Loucy (cell line): ENCODE results near the gene PCNT.

Experiments used
- H2AFZ ChIP-seq: fragments of 200-600 bp; sonication (generic); 2 replicates; pipeline ENCODE4 v1.6.0; 2016; ENCODE audit warnings: antibody characterized with exemption, mild to moderate bottlenecking, low read length, moderate library complexity
- H3F3A ChIP-seq: fragments of 200-600 bp; 2 replicates; pipeline ENCODE4 v1.6.0; 2016; ENCODE audit warnings: antibody characterized with exemption, low read depth, mild to moderate bottlenecking
- H3K27me3 ChIP-seq: fragments of 200-600 bp; sonication (generic); 2 replicates; pipeline ENCODE4 v1.6.1; 2014; ENCODE audit warnings: low read length, mild to moderate bottlenecking; ENCODE audit not compliant: insufficient read depth, poor library complexity, severe bottlenecking
- H3K36me3 ChIP-seq: fragments of 200-600 bp; sonication (generic); 2 replicates; pipeline ENCODE4 v1.6.1; 2016; ENCODE audit warnings: low read length; ENCODE audit not compliant: insufficient read depth
- H3K4me1 ChIP-seq: fragments of 200-600 bp; sonication (generic); 2 replicates; pipeline ENCODE4 v1.5.1; 2014; ENCODE audit warnings: low read length, mild to moderate bottlenecking; ENCODE audit not compliant: insufficient read depth, poor library complexity, severe bottlenecking
- H3K4me2 ChIP-seq: fragments of 200-600 bp; sonication (generic); 2 replicates; pipeline ENCODE4 v1.6.0; 2014; ENCODE audit warnings: antibody characterized with exemption, low read length, low read depth, mild to moderate bottlenecking; ENCODE audit not compliant: poor library complexity, severe bottlenecking
- H3K4me3 ChIP-seq: fragments of 200-600 bp; sonication (generic); 2 replicates; pipeline ENCODE4 v1.5.1; 2014; ENCODE audit warnings: low read length, mild to moderate bottlenecking, mixed read lengths; ENCODE audit not compliant: poor library complexity, severe bottlenecking
- H3K79me2 ChIP-seq: fragments of 200-600 bp; sonication (generic); 2 replicates; pipeline ENCODE4 v1.6.1; 2014; ENCODE audit warnings: low read length; ENCODE audit not compliant: insufficient read depth
- H3K9ac ChIP-seq: fragments of 200-600 bp; sonication (generic); 2 replicates; pipeline ENCODE4 v1.6.0; 2014; ENCODE audit warnings: mild to moderate bottlenecking, low read depth, low read length, moderate library complexity; ENCODE audit not compliant: poor library complexity, severe bottlenecking
- H3K9me2 ChIP-seq: fragments of 200-600 bp; sonication (generic); replicated peaks from 2 replicates; pipeline ENCODE4 v1.6.1; 2016; ENCODE audit warnings: low read depth, low read length, mixed read lengths
- H3K9me3 ChIP-seq: fragments of 200-600 bp; sonication (generic); 2 replicates; pipeline ENCODE4 v1.6.1; 2014; ENCODE audit warnings: mild to moderate bottlenecking, antibody characterized with exemption, low read length, low read depth; ENCODE audit not compliant: insufficient read depth
- H4K20me1 ChIP-seq: fragments of 200-600 bp; sonication (generic); 2 replicates; pipeline ENCODE4 v1.6.0; 2014; ENCODE audit warnings: antibody characterized with exemption, low read length, mild to moderate bottlenecking; ENCODE audit not compliant: insufficient read depth, poor library complexity, severe bottlenecking
- EZH2phosphoT487 ChIP-seq: fragments of 200-600 bp; IDR thresholded peaks from 2 replicates; pipeline ENCODE4 v1.6.1; 2018; ENCODE audit warnings: antibody characterized with exemption, mild to moderate bottlenecking, moderate library complexity, borderline replicate concordance

PCNT gene

GRCh38 chr21:46493828-46494227, 169.9 kb downstream of the PCNT start:
- no peak overlapping the region for H2AFZ ChIP-seq
- H3F3A ChIP-seq = no peaks in the 10 kb centered on the region
- H3K27me3 ChIP-seq = no peaks in the 10 kb centered on the region
- H3K9ac ChIP-seq = no peak overlapping the region
- H3K36me3 ChIP-seq = peaks cover 48% of the 10 kb centered on the region
- H3K9me2 ChIP-seq = no peaks in the 10 kb centered on the region
- H3K4me1 ChIP-seq = peaks cover 9% of the 10 kb centered on the region
- TF ChIP-seq EZH2phosphoT487 = no peak
- no peaks in the 10 kb centered on the region for H3K9me3 ChIP-seq
- no peaks in the 10 kb centered on the region for H3K79me2 ChIP-seq
- no peaks in the 10 kb centered on the region for H4K20me1 ChIP-seq
- H3K4me2 ChIP-seq = no peak overlapping the region
- H3K4me3 ChIP-seq = no peak overlapping the region
